Measurements from ENCODE around the gene PAIP2. TPM values are rescaled to one million over a fixed set of nuclear protein-coding genes. Genes with fewer than 3 reads are reported as not detected.

The PAIP2 gene
- total RNA-seq, 1 donor from 2014 or later, result 103 TPM

GRCh38 chr5:139417214-139417613 is 75.6 kb downstream of the PAIP2 start:
- no peak overlapping the region for H3K27ac Mint-ChIP-seq (ENCODE audit: unreplicated experiment)
- peaks cover 6% of the 10 kb centered on the region for H3K36me3 Mint-ChIP-seq (ENCODE audit: low read depth)

GRCh38 chr5:139418793-139419192 is 77.1 kb downstream of the PAIP2 start:
- Mint-ChIP-seq H3K9me3 (no peaks in the 10 kb centered on the region), H3K27ac (ENCODE audit: unreplicated experiment) (no peak overlapping the region), H3K36me3 (ENCODE audit: low read depth) (peaks cover 6% of the 10 kb centered on the region), H3K4me3 (no peak overlapping the region), H3K4me1 (no peaks in the 10 kb centered on the region), H3K27me3 (ENCODE audit: low read depth) (no peaks in the 10 kb centered on the region)
- no peak for TF ChIP-seq CTCF (conservative IDR thresholded peaks at IDR 0.05)
- DNase-seq (ENCODE audit: low read depth, low spot score), result no peak

More at GRCh38 chr5:139417214-139417613, 75.6 kb downstream of the PAIP2 start:
- Mint-ChIP-seq H3K4me3 (no peak overlapping the region), H3K9me3 (no peaks in the 10 kb centered on the region), H3K27me3 (ENCODE audit: low read depth) (no peaks in the 10 kb centered on the region), H3K4me1 (no peaks in the 10 kb centered on the region)
- TF ChIP-seq CTCF (conservative IDR thresholded peaks at IDR 0.05), result no peak
- DNase-seq (ENCODE audit: low read depth, low spot score), result no peak

Other genes starting within 250 kb of the PAIP2 start
- gene SIL1, start 143.5 kb upstream of the PAIP2 start, total RNA-seq, result 13.7 and 16.0 TPM in 2 replicates
- gene MATR3, start 48.1 kb upstream of the PAIP2 start, total RNA-seq, result 321 and 329 TPM in 2 replicates
- not detected in 2 replicates for gene SLC23A1, start 41.4 kb downstream of the PAIP2 start, total RNA-seq
- gene MZB1, start 48.1 kb downstream of the PAIP2 start, total RNA-seq, result 0.25 and 0.30 TPM in 2 replicates
- gene PROB1, start 53.2 kb downstream of the PAIP2 start, total RNA-seq, result 2.2 and 2.4 TPM in 2 replicates
- 15.2 and 16.1 TPM in 2 replicates for gene SPATA24, start 62.2 kb downstream of the PAIP2 start, total RNA-seq
- 27.9 and 32.5 TPM in 2 replicates for gene DNAJC18, start 97.7 kb downstream of the PAIP2 start, total RNA-seq
- gene ECSCR, start 120.9 kb downstream of the PAIP2 start, total RNA-seq, result not detected in 2 replicates
- gene SMIM33, start 129.2 kb downstream of the PAIP2 start, total RNA-seq, result not detected in 2 replicates
- gene STING1, start 140.9 kb downstream of the PAIP2 start, total RNA-seq, result 0.23 and 0.49 TPM in 2 replicates
- 165 and 166 TPM in 2 replicates for gene UBE2D2, start 219.5 kb downstream of the PAIP2 start, total RNA-seq